Bronchial smooth muscle cell (primary cell): ENCODE results near the gene HOMER1. TPM values are rescaled to one million over a fixed set of nuclear protein-coding genes. Genes with fewer than 3 reads are reported as not detected.

Source experiments
- total RNA-seq: library from RNA; depleted of rRNA; stranded (reverse); fragments of >200 nt; gene quantifications from 2 replicates; pipeline ENCODE4 v1.2.1, GENCODE V29; 2014

The HOMER1 gene, protein sequence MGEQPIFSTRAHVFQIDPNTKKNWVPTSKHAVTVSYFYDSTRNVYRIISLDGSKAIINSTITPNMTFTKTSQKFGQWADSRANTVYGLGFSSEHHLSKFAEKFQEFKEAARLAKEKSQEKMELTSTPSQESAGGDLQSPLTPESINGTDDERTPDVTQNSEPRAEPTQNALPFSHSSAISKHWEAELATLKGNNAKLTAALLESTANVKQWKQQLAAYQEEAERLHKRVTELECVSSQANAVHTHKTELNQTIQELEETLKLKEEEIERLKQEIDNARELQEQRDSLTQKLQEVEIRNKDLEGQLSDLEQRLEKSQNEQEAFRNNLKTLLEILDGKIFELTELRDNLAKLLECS
- total RNA-seq, result 6.0 and 11.5 TPM in 2 replicates

DNA sequence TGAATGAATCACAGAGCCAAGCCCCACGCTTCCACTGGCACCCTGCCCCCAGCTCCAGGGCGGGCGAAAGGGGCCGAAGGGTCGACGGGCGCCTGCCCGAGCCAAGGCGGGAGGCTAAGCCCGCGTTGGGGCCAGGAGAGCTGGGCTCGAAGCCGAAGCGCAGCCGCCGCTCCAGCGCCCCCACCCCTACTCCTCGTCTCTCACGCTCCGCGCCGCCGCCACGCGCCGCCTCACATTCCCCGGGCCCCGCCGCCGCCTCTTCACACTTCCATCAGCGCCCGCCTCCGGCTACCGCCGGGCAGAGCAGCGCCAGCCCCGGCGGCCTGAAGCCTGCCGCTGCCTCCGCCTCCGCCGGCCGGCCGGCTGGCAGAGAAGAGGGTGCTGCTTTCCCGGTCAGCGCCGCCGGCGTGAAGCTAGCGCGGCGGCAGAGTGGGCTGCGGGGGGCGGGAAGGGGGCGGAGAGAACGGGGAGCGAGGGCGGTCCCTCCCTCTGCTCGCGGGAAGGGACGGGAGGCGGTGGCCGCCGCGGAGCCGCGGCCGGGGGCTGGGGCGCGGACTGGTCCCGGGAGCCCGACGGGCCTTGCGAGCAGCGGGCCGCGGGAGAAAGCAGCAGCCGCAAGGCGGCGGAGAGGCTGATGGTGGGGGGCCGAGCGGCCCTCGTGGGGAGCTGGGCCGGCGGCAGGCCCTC lies at the start of gene HOMER1:
Gene HOMER1 (minus strand): TSS at position 431 of the 687 bp plus-strand sequence. CDS start 1,360 bp downstream, outside the sequence.

Other genes starting within 250 kb of the HOMER1 start
- gene TENT2, start 98.3 kb upstream of the HOMER1 start, total RNA-seq, result 24.0 and 28.4 TPM in 2 replicates
- gene CMYA5, start 175.7 kb upstream of the HOMER1 start, total RNA-seq, result 3.9 and 5.9 TPM in 2 replicates